Subcutaneous adipose tissue (tissue), 4 donors: Measurements from ENCODE around the gene MYNN. TPM values are rescaled to one million over a fixed set of nuclear protein-coding genes. Genes with fewer than 3 reads are reported as not detected.

Experiments used
- CTCF ChIP-seq: fragments of 450-650 bp; IDR thresholded peaks from one replicate; pipeline ENCODE4 v1.5.1; 2016; ENCODE audit warnings: low read depth, mild to moderate bottlenecking, control low read depth, antibody characterized with exemption, moderate library complexity
- total RNA-seq, 4 donors: library from RNA; depleted of rRNA; stranded (reverse); fragments of >200 nt; gene quantifications; one replicate each; pipeline ENCODE4 v1.1.0, GENCODE V29; 2016

Gene MYNN
- total RNA-seq, 4 donors from 2014 or later, result 14.1 to 24.3 (median 17.1) TPM

- TF ChIP-seq CTCF, result no peak
Observed at GRCh38 chr3:169836078-169836941, 63.1 kb downstream of the MYNN start.

DNA sequence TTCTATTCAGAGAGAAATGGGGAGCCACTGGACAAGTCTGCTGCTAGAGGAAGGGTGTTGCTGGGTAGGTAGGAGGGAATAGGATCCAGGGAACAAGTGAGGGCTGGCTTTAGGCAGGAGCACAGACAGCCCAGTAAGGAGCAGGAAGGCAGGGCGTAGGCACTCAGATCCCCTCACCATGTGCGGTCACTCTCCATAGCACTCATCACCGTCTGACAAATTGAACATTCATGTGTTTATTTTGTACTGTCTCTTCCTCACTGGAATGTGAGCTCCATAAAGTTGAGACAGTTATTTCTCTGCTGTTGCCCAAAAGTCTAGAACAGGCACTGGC is 63.7 kb downstream of the MYNN start:
- TF ChIP-seq CTCF, result no peak

DNA sequence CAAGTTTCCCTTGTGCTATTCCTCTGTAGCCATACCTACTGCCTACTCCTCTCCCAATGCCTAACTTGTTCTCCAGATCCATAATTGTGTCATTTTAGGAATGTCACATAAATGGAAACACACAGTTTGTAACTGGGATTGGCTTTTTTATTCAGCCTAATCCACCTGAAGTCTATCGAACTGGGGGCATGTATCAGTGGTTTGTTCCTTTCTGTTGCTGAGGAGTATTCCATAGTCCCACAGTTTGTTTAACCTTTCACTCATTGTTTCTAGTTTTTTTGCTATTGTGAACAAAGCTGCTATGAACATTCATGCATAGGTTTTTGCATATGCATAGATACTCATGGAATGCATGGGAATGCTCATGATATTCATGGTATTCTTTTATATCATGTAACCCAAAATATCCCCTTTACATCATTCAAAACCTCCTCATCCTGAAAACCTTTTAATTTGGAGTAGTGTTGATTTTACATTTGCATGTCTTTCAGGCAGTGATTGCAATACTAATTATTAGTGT is 65.4 kb downstream of the MYNN start:
- TF ChIP-seq CTCF, result no peak

Other genes with a start within 250 kb of the MYNN start
- gene MECOM, start 109.7 kb upstream of the MYNN start, total RNA-seq, result 10 to 100 TPM in 3 of 4 donors, 1 to 10 TPM in 1; 6.8 to 49.9 (median 31.0) TPM
- gene TERC, start 8.3 kb upstream of the MYNN start, total RNA-seq, result 100 to 1,000 TPM in 3 of 4 donors, 10 to 100 TPM in 1; 21.2 to 271 (median 165) TPM
- 1 to 10 TPM; 3.8 to 7.2 (median 4.9) TPM for gene ACTRT3, start 3.8 kb upstream of the MYNN start, total RNA-seq
- gene LRRIQ4, start 39.5 kb downstream of the MYNN start, total RNA-seq, result under 1 TPM in 2 of 4 donors, not detected in 2; 0.22 to 0.38 TPM
- gene LRRC34, start 39.5 kb downstream of the MYNN start, total RNA-seq, result 10 to 100 TPM in 1 of 4 donors, 1 to 10 TPM in 3; 4.2 to 13.2 (median 7.7) TPM
- gene LRRC31, start 96.5 kb downstream of the MYNN start, total RNA-seq, result under 1 TPM in 1 of 4 donors, not detected in 3; 0.44 TPM
- gene SAMD7, start 138.2 kb downstream of the MYNN start, total RNA-seq, result not detected
- gene SEC62, start 193.4 kb downstream of the MYNN start, total RNA-seq, result 100 to 1,000 TPM in 1 of 4 donors, 10 to 100 TPM in 3; 57.8 to 104 (median 86.1) TPM